ENCODE data around the gene IL23R. TPM values are rescaled to one million over a fixed set of nuclear protein-coding genes. Genes with fewer than 3 reads are reported as not detected.

The IL23R gene, protein sequence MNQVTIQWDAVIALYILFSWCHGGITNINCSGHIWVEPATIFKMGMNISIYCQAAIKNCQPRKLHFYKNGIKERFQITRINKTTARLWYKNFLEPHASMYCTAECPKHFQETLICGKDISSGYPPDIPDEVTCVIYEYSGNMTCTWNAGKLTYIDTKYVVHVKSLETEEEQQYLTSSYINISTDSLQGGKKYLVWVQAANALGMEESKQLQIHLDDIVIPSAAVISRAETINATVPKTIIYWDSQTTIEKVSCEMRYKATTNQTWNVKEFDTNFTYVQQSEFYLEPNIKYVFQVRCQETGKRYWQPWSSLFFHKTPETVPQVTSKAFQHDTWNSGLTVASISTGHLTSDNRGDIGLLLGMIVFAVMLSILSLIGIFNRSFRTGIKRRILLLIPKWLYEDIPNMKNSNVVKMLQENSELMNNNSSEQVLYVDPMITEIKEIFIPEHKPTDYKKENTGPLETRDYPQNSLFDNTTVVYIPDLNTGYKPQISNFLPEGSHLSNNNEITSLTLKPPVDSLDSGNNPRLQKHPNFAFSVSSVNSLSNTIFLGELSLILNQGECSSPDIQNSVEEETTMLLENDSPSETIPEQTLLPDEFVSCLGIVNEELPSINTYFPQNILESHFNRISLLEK
- not detected in 2 replicates for total RNA-seq (2021)
- long read RNA-seq: 0 reads

GRCh38 chr1:67166196-67166595, at the start of gene IL23R:
IL23R (plus strand) TSS chr1:67166454; CDS start chr1:67168121, 1,667 bp downstream.
- Histone ChIP-seq H3K27me3 (ENCODE audit: insufficient read depth, low read length) (no peaks in the 10 kb centered on the region), H4K8ac (replicated peaks; ENCODE audit: insufficient read length, low read depth, low read length) (no peak within 1 kb of the TSS), H2AK5ac (ENCODE audit: insufficient read length, low read length) (no peak within 1 kb of the TSS), H3K4me2 (ENCODE audit: insufficient read depth, insufficient read length, low read length) (no peak within 1 kb of the TSS), H2BK120ac (ENCODE audit: low read depth, low read length, poor library complexity, severe bottlenecking) (no peak within 1 kb of the TSS), H3K23ac (ENCODE audit: insufficient read length, low read depth, low read length) (no peak within 1 kb of the TSS), H3K4ac (ENCODE audit: low read depth, low read length) (no peak within 1 kb of the TSS), H3K23me2 (ENCODE audit: insufficient read length, low read depth, low read length, poor library complexity, severe bottlenecking) (no peaks in the 10 kb centered on the region), H3T11ph (ENCODE audit: low read length) (no peak within 1 kb of the TSS), H2AFZ (ENCODE audit: low read length) (no peak within 1 kb of the TSS), H4K91ac (ENCODE audit: insufficient read length, low read depth, low read length) (no peak within 1 kb of the TSS), H2BK12ac (ENCODE audit: insufficient read length, low read depth, low read length) (no peak within 1 kb of the TSS), H4K5ac (ENCODE audit: insufficient read length, low read depth, low read length) (no peak within 1 kb of the TSS), H2BK5ac (ENCODE audit: insufficient read length, low read length) (no peak within 1 kb of the TSS), H3K79me2 (ENCODE audit: insufficient read depth, low read length) (no peaks in the 10 kb centered on the region), H3K14ac (ENCODE audit: insufficient read depth, low read length) (no peak within 1 kb of the TSS), H3K9ac (ENCODE audit: extremely low read depth, insufficient read length, low read length) (no peak within 1 kb of the TSS), H2BK15ac (ENCODE audit: low read depth, low read length) (no peak within 1 kb of the TSS), H3K18ac (ENCODE audit: insufficient read length, low read depth, low read length) (no peak within 1 kb of the TSS), H3K79me1 (ENCODE audit: insufficient read depth, low read depth, low read length, poor library complexity, severe bottlenecking) (no peaks in the 10 kb centered on the region), H4K20me1 (ENCODE audit: control insufficient read depth, insufficient read depth, insufficient read length) (no peaks in the 10 kb centered on the region), H3K56ac (ENCODE audit: insufficient read length, low read depth, low read length) (no peak within 1 kb of the TSS), H3K9me3 (ENCODE audit: control insufficient read depth, low read depth, low read length) (no peaks in the 10 kb centered on the region), H2BK20ac (ENCODE audit: low read depth, low read length, poor library complexity, severe bottlenecking) (no peak within 1 kb of the TSS), H3K4me1 (ENCODE audit: insufficient read depth, low read length) (no peaks in the 10 kb centered on the region), H3K27ac (ENCODE audit: insufficient read length, low read depth, low read length) (no peak within 1 kb of the TSS)
- TF ChIP-seq, protein P1, sequence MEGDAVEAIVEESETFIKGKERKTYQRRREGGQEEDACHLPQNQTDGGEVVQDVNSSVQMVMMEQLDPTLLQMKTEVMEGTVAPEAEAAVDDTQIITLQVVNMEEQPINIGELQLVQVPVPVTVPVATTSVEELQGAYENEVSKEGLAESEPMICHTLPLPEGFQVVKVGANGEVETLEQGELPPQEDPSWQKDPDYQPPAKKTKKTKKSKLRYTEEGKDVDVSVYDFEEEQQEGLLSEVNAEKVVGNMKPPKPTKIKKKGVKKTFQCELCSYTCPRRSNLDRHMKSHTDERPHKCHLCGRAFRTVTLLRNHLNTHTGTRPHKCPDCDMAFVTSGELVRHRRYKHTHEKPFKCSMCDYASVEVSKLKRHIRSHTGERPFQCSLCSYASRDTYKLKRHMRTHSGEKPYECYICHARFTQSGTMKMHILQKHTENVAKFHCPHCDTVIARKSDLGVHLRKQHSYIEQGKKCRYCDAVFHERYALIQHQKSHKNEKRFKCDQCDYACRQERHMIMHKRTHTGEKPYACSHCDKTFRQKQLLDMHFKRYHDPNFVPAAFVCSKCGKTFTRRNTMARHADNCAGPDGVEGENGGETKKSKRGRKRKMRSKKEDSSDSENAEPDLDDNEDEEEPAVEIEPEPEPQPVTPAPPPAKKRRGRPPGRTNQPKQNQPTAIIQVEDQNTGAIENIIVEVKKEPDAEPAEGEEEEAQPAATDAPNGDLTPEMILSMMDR (conservative IDR thresholded peaks at IDR 0.05): no peak
- Mint-ChIP-seq H3K36me3 (ENCODE audit: insufficient read depth in 1 of 3, low read depth in 3 of 3) (no peaks in the 10 kb centered on the region), H3K4me3 (no peak within 1 kb of the TSS), H3K4me1 (no peaks in the 10 kb centered on the region), H3K27ac (no peak within 1 kb of the TSS), H3K9me3 (no peaks in the 10 kb centered on the region), H3K27me3 (ENCODE audit: low read depth) (no peaks in the 10 kb centered on the region; the same call in none of the 2 replicates)
- WGBS (ENCODE audit: extremely low coverage, insufficient read length, low lambda C conversion rate): no CpG with 5 or more reads among the region's 4 CpGs
- DNase-seq: no peak

Data from H9 (cell line).